ENCODE measurements around the gene KPNA6. TPM values are rescaled to one million over a fixed set of nuclear protein-coding genes. Genes with fewer than 3 reads are reported as not detected.
"Not testable (repeated sequence)": the region's sequence is repeated elsewhere in the genome, so short reads cannot be mapped to it uniquely, and the experiment has no call there.

KPNA6 gene
- total RNA-seq, 1 donor from 2014 or later: 79.0 TPM

GRCh38 chr1:32115496-32115895, 7.6 kb downstream of the KPNA6 start:
- no peak for DNase-seq
- peaks cover 2% of the 10 kb centered on the region for H3K9me3 Mint-ChIP-seq (ENCODE audit: unreplicated experiment)
- no peak overlapping the region for H3K4me3 Mint-ChIP-seq (ENCODE audit: unreplicated experiment)
- H3K4me1 Mint-ChIP-seq (ENCODE audit: low read depth, unreplicated experiment): peaks cover 4% of the 10 kb centered on the region
- H3K27me3 Mint-ChIP-seq (ENCODE audit: unreplicated experiment): no peaks in the 10 kb centered on the region
- TF ChIP-seq, protein P1, sequence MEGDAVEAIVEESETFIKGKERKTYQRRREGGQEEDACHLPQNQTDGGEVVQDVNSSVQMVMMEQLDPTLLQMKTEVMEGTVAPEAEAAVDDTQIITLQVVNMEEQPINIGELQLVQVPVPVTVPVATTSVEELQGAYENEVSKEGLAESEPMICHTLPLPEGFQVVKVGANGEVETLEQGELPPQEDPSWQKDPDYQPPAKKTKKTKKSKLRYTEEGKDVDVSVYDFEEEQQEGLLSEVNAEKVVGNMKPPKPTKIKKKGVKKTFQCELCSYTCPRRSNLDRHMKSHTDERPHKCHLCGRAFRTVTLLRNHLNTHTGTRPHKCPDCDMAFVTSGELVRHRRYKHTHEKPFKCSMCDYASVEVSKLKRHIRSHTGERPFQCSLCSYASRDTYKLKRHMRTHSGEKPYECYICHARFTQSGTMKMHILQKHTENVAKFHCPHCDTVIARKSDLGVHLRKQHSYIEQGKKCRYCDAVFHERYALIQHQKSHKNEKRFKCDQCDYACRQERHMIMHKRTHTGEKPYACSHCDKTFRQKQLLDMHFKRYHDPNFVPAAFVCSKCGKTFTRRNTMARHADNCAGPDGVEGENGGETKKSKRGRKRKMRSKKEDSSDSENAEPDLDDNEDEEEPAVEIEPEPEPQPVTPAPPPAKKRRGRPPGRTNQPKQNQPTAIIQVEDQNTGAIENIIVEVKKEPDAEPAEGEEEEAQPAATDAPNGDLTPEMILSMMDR (IDR thresholded peaks at IDR 0.05; ENCODE audit: partially characterized antibody, unreplicated experiment): no peak
- no peak overlapping the region for H3K27ac Mint-ChIP-seq (ENCODE audit: unreplicated experiment)
- no peaks in the 10 kb centered on the region for H3K36me3 Mint-ChIP-seq (ENCODE audit: unreplicated experiment)

GRCh38 chr1:32116531-32116930, 8.7 kb downstream of the KPNA6 start:
- Mint-ChIP-seq H3K27ac (ENCODE audit: unreplicated experiment) (no peak overlapping the region), H3K27me3 (ENCODE audit: unreplicated experiment) (no peaks in the 10 kb centered on the region), H3K9me3 (ENCODE audit: unreplicated experiment) (peaks cover 3% of the 10 kb centered on the region), H3K4me3 (ENCODE audit: unreplicated experiment) (no peak overlapping the region), H3K36me3 (ENCODE audit: unreplicated experiment) (no peaks in the 10 kb centered on the region), H3K4me1 (ENCODE audit: low read depth, unreplicated experiment) (peaks cover 4% of the 10 kb centered on the region)
- TF ChIP-seq, protein P1 (IDR thresholded peaks at IDR 0.05; ENCODE audit: partially characterized antibody, unreplicated experiment): no peak
- no peak for DNase-seq

DNA sequence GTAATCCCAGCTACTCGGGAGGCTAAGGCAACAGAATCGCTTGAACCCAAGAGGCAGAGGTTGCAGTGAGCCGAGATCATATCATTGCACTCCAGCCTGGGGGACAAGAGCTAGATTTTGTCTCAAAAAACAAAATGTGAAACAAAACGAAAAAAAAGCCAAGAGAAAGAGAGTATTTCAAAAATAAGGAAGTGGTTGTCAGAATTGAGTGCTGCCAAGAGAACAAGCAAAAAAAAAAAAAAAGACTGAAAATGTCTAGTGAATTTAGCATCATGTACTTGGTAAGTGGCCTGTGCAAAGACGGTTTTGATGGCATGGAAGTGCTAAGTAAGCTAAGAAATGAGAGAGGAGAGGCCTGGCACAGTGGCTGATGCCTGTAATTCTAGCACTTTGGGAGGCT, 14.3 kb downstream of the KPNA6 start:
- H3K9me3 Mint-ChIP-seq (ENCODE audit: unreplicated experiment): peaks cover 6% of the 10 kb centered on the region
- no peak overlapping the region for H3K27ac Mint-ChIP-seq (ENCODE audit: unreplicated experiment)
- DNase-seq: no peak
- H3K4me3 Mint-ChIP-seq (ENCODE audit: unreplicated experiment): no peak overlapping the region
- no peaks in the 10 kb centered on the region for H3K27me3 Mint-ChIP-seq (ENCODE audit: unreplicated experiment)
- TF ChIP-seq, protein P1 (IDR thresholded peaks at IDR 0.05; ENCODE audit: partially characterized antibody, unreplicated experiment): no peak
- H3K36me3 Mint-ChIP-seq (ENCODE audit: unreplicated experiment): no peaks in the 10 kb centered on the region
- peaks cover 6% of the 10 kb centered on the region for H3K4me1 Mint-ChIP-seq (ENCODE audit: low read depth, unreplicated experiment)

- H3K4me3 Mint-ChIP-seq (ENCODE audit: unreplicated experiment); DNase-seq; H3K27me3 Mint-ChIP-seq (ENCODE audit: unreplicated experiment); H3K36me3 Mint-ChIP-seq (ENCODE audit: unreplicated experiment); H3K27ac Mint-ChIP-seq (ENCODE audit: unreplicated experiment); H3K9me3 Mint-ChIP-seq (ENCODE audit: unreplicated experiment): not testable (repeated sequence)
- H3K4me1 Mint-ChIP-seq (ENCODE audit: low read depth, unreplicated experiment): peaks cover 12% of the 10 kb centered on the region
Observed at GRCh38 chr1:32123361-32123760, 15.5 kb downstream of the KPNA6 start.

DNA sequence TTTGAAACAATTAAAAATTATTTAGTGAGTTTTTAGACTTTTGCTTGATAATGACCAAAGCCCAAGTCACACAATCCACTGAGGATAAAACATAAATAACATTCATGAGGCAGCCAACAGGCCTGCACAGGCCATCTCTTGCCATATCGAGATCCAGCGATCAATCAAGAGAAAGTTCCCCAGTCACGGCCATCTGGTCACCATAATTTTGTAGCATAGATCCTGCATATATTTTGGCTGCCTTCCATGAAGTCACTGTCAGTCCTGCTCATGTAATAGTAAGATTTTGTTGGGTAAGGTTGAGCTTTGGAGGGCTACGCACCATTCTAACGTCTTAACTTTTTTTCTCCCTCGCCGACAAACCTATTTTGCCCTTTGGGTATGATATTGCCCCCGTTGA, 17.5 kb downstream of the KPNA6 start:
- Mint-ChIP-seq H3K27ac (ENCODE audit: unreplicated experiment) (no peak overlapping the region), H3K4me1 (ENCODE audit: low read depth, unreplicated experiment) (peaks cover 14% of the 10 kb centered on the region), H3K27me3 (ENCODE audit: unreplicated experiment) (no peaks in the 10 kb centered on the region), H3K4me3 (ENCODE audit: unreplicated experiment) (no peak overlapping the region), H3K9me3 (ENCODE audit: unreplicated experiment) (peaks cover 6% of the 10 kb centered on the region), H3K36me3 (ENCODE audit: unreplicated experiment) (no peaks in the 10 kb centered on the region)
- no peak for DNase-seq
- TF ChIP-seq, protein P1 (IDR thresholded peaks at IDR 0.05; ENCODE audit: partially characterized antibody, unreplicated experiment): no peak

GRCh38 chr1:32126770-32127169, 18.9 kb downstream of the KPNA6 start:
- no peaks in the 10 kb centered on the region for H3K36me3 Mint-ChIP-seq (ENCODE audit: unreplicated experiment)
- no peak overlapping the region for H3K4me3 Mint-ChIP-seq (ENCODE audit: unreplicated experiment)
- no peak overlapping the region for H3K27ac Mint-ChIP-seq (ENCODE audit: unreplicated experiment)
- H3K27me3 Mint-ChIP-seq (ENCODE audit: unreplicated experiment): no peaks in the 10 kb centered on the region
- DNase-seq: no peak
- peaks cover 4% of the 10 kb centered on the region for H3K9me3 Mint-ChIP-seq (ENCODE audit: unreplicated experiment)
- peaks cover 14% of the 10 kb centered on the region for H3K4me1 Mint-ChIP-seq (ENCODE audit: low read depth, unreplicated experiment)
- TF ChIP-seq, protein P1 (IDR thresholded peaks at IDR 0.05; ENCODE audit: partially characterized antibody, unreplicated experiment): no peak
